ENCODE data around the gene TRAPPC10.

Gene TRAPPC10

GRCh38 chr21:44043613-44044012 lies 31.5 kb downstream of the TRAPPC10 start:
- DNase-seq, result no peak

- no peak for DNase-seq
These were observed 34.6 kb downstream of the TRAPPC10 start for GRCh38 chr21:44046734-44047133.

- no peak for DNase-seq
These were observed 36.0 kb downstream of the TRAPPC10 start for GRCh38 chr21:44047996-44048560.

- no peak for DNase-seq
These were observed 37.1 kb downstream of the TRAPPC10 start for GRCh38 chr21:44049182-44049581.

- no peak for DNase-seq
These were observed 37.5 kb downstream of the TRAPPC10 start for GRCh38 chr21:44049606-44050005.

GRCh38 chr21:44050276-44050675 lies 38.2 kb downstream of the TRAPPC10 start:
- DNase-seq, result no peak

GRCh38 chr21:44051462-44051941 lies 39.4 kb downstream of the TRAPPC10 start:
- DNase-seq, result no peak

- no peak for DNase-seq
These were observed 40.1 kb downstream of the TRAPPC10 start for GRCh38 chr21:44052071-44052829.

GRCh38 chr21:44052830-44053226 lies 40.7 kb downstream of the TRAPPC10 start:
- no peak for DNase-seq

GRCh38 chr21:44053567-44053966 lies 41.5 kb downstream of the TRAPPC10 start:
- no peak for DNase-seq

- no peak for DNase-seq
These were observed 42.6 kb downstream of the TRAPPC10 start for GRCh38 chr21:44054710-44055109.

- no peak for DNase-seq
These were observed 44.9 kb downstream of the TRAPPC10 start for GRCh38 chr21:44057055-44057454.

- DNase-seq, result no peak
These were observed 46.0 kb downstream of the TRAPPC10 start for GRCh38 chr21:44057960-44058651.

- no peak for DNase-seq
These were observed 46.5 kb downstream of the TRAPPC10 start for GRCh38 chr21:44058652-44058964.

- DNase-seq, result no peak
These were observed 46.9 kb downstream of the TRAPPC10 start for GRCh38 chr21:44058981-44059380.

GRCh38 chr21:44059710-44060109 lies 47.6 kb downstream of the TRAPPC10 start:
- DNase-seq, result no peak

- DNase-seq, result no peak
These were observed 50.3 kb downstream of the TRAPPC10 start for GRCh38 chr21:44062380-44062779.

GRCh38 chr21:44063151-44063912 lies 51.2 kb downstream of the TRAPPC10 start:
- DNase-seq, result no peak

- no peak for DNase-seq
These were observed 52.8 kb downstream of the TRAPPC10 start for GRCh38 chr21:44064852-44065403.

- no peak for DNase-seq
These were observed 53.3 kb downstream of the TRAPPC10 start for GRCh38 chr21:44065428-44065827.

GRCh38 chr21:44066116-44066515 lies 54.0 kb downstream of the TRAPPC10 start:
- no peak for DNase-seq

- DNase-seq, result no peak
These were observed 55.1 kb downstream of the TRAPPC10 start for GRCh38 chr21:44067011-44067839.

All from NCI-H524 treated with DMSO at 0.1 percent for 48 hours (cell line).